Mesenchymal stem cell (in vitro differentiated cells and primary cell): ENCODE measurements around the gene ARL15.

Experiments used
- DNase-seq: peaks from one replicate; pipeline ENCODE4 v3.0.0-alpha.2; 2013
- H2AFZ ChIP-seq: one replicate; pipeline ENCODE4 v1.6.1; 2013; ENCODE audit warnings: low read depth, mild to moderate bottlenecking, control low read depth, inconsistent platforms, low read length, moderate library complexity
- H2AK5ac ChIP-seq: 2 replicates; pipeline ENCODE4 v1.6.1; 2013; ENCODE audit warnings: low read length, moderate library complexity, mild to moderate bottlenecking, inconsistent platforms; ENCODE audit not compliant: severe bottlenecking
- H2BK120ac ChIP-seq: one replicate; pipeline ENCODE4 v1.6.1; 2013; ENCODE audit warnings: low read depth, mild to moderate bottlenecking, inconsistent platforms, low read length, moderate library complexity
- H2BK12ac ChIP-seq, 2 experiments: one replicate each; pipeline ENCODE4 v1.6.1; 2013; ENCODE audit warnings: inconsistent platforms in 2 of 2, low read length in 2 of 2, mild to moderate bottlenecking in 2 of 2, moderate library complexity in 2 of 2, control low read depth in 1 of 2
- H2BK15ac ChIP-seq: one replicate; pipeline ENCODE4 v1.6.1; 2013; ENCODE audit warnings: mild to moderate bottlenecking, low read depth, inconsistent platforms; ENCODE audit not compliant: poor library complexity, severe bottlenecking
- H2BK5ac ChIP-seq: 2 replicates; pipeline ENCODE4 v1.6.1; 2013; ENCODE audit warnings: low read depth, mild to moderate bottlenecking, low read length, control low read depth, inconsistent platforms; ENCODE audit not compliant: poor library complexity, severe bottlenecking
- H3K14ac ChIP-seq, 2 experiments: one replicate each; pipeline ENCODE4 v1.6.1; 2013; ENCODE audit warnings: inconsistent platforms in 2 of 2, low read length in 2 of 2, control low read depth in 1 of 2, mild to moderate bottlenecking in 1 of 2, moderate library complexity in 1 of 2
- H3K18ac ChIP-seq, 2 experiments: one replicate each; pipeline ENCODE4 v1.6.1; 2013; ENCODE audit warnings: inconsistent platforms in 2 of 2, low read length in 2 of 2, control low read depth in 1 of 2, low read depth in 1 of 2, mild to moderate bottlenecking in 1 of 2
- H3K23ac ChIP-seq, 2 experiments: one replicate each; pipeline ENCODE4 v1.6.1; 2013; ENCODE audit warnings: inconsistent platforms in 2 of 2, low read length in 2 of 2, mild to moderate bottlenecking in 2 of 2, moderate library complexity in 2 of 2, control low read depth in 1 of 2
- H3K27ac ChIP-seq: 2 replicates; pipeline ENCODE4 v1.5.1; 2013; ENCODE audit warnings: mild to moderate bottlenecking, moderate library complexity, low read length, control low read depth, inconsistent platforms; ENCODE audit not compliant: poor library complexity, severe bottlenecking
- H3K27me3 ChIP-seq, 2 experiments: 2 replicates each; pipeline versions ENCODE4 v1.6.1 to v1.7.0; 2013; ENCODE audit warnings: low read length in 2 of 2, mild to moderate bottlenecking in 2 of 2, moderate library complexity in 2 of 2, control low read depth in 1 of 2, inconsistent platforms in 1 of 2; ENCODE audit not compliant: control insufficient read depth in 1 of 2, insufficient read depth in 1 of 2
- H3K36me3 ChIP-seq, 2 experiments: 2 replicates each; pipeline versions ENCODE4 v1.6.1 to v1.7.0; 2013; ENCODE audit warnings: low read length in 2 of 2, control low read depth in 1 of 2, inconsistent platforms in 1 of 2, low read depth in 1 of 2, mild to moderate bottlenecking in 1 of 2; ENCODE audit not compliant: insufficient read depth in 2 of 2, control insufficient read depth in 1 of 2
- H3K4ac ChIP-seq, 2 experiments: one replicate each; pipeline ENCODE4 v1.6.1; 2013; ENCODE audit warnings: inconsistent platforms in 2 of 2, low read length in 2 of 2, mild to moderate bottlenecking in 2 of 2, moderate library complexity in 2 of 2, control low read depth in 1 of 2, low read depth in 1 of 2
- H3K4me1 ChIP-seq: 2 replicates; pipeline ENCODE4 v1.6.1; 2013; ENCODE audit warnings: low read depth, low read length, control low read depth; ENCODE audit not compliant: control insufficient read depth, insufficient read depth
- H3K4me2 ChIP-seq: 2 replicates; pipeline ENCODE4 v1.6.1; 2013; ENCODE audit warnings: low read length, mild to moderate bottlenecking, inconsistent platforms; ENCODE audit not compliant: poor library complexity, severe bottlenecking
- H3K4me3 ChIP-seq, 2 experiments: 2 replicates each; pipeline versions ENCODE4 v1.5.1 to v1.7.0; 2013; ENCODE audit warnings: low read length in 2 of 2, mild to moderate bottlenecking in 2 of 2, control low read depth in 1 of 2, low read depth in 1 of 2; ENCODE audit not compliant: insufficient read depth in 1 of 2
- H3K79me1 ChIP-seq: replicated peaks from 2 replicates; pipeline ENCODE4 v1.6.1; 2013; ENCODE audit warnings: mild to moderate bottlenecking, control low read depth, low read length, inconsistent platforms; ENCODE audit not compliant: poor library complexity, severe bottlenecking
- H3K9ac ChIP-seq: 2 replicates; pipeline ENCODE4 v1.7.0; 2013; ENCODE audit warnings: mild to moderate bottlenecking, low read length, moderate library complexity
- H3K9me3 ChIP-seq: 2 replicates; pipeline ENCODE4 v1.7.0; 2013; ENCODE audit warnings: mild to moderate bottlenecking, low read length; ENCODE audit not compliant: control insufficient read depth
- H4K8ac ChIP-seq: one replicate; pipeline ENCODE4 v1.6.1; 2013; ENCODE audit warnings: inconsistent platforms, mild to moderate bottlenecking, low read length, moderate library complexity
- H4K91ac ChIP-seq: one replicate; pipeline ENCODE4 v1.6.1; 2013; ENCODE audit warnings: mild to moderate bottlenecking, low read length, inconsistent platforms
- WGBS: methylation state at CpG from one replicate; pipeline ENCODE4 v1.1.7; 2013; ENCODE audit warnings: mixed read lengths; 5-methylcytosine and 5-hydroxymethylcytosine counted together

ARL15 gene

DNA sequence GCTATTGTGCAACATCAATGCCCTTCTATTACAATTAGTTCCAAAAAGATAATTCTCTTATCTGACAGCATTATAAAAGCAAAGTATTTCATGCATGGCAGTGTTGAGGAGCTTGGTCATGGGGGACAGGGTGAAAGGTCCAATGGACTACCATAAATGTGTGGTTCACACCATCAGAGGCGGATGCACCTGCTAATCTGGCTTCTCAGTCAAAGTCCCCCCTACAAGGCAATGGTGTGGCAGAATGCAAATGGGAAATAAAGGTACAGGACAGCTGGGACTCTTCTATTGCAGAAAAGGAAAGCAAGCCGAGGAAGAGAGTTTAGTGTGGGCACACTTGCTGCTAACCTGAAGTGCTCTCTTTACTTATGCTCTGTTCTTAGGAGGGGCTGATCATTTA is 380.8 kb downstream of the ARL15 start:
- Histone ChIP-seq H2BK120ac (no peak overlapping the region), H3K4ac (no peak overlapping the region), H3K27me3 (no peaks in the 10 kb centered on the region), H3K23ac (no peak overlapping the region), H4K91ac (no peak overlapping the region), H2BK15ac (no peak overlapping the region), H3K4me2 (no peak overlapping the region), H3K36me3 (no peaks in the 10 kb centered on the region), H3K4me1 (no peaks in the 10 kb centered on the region), H3K4me3 (no peak overlapping the region), H3K27ac (no peak overlapping the region), H3K9ac (no peak overlapping the region), H2BK5ac (no peak overlapping the region), H2AK5ac (no peak overlapping the region), H3K14ac (no peak overlapping the region), H3K79me1 (no peaks in the 10 kb centered on the region), H4K8ac (no peak overlapping the region), H3K18ac (no peak overlapping the region), H3K9me3 (no peaks in the 10 kb centered on the region), H2BK12ac (no peak overlapping the region), H2AFZ (no peak overlapping the region)
- 100% methylated on average over 2 of the region's 2 CpGs for WGBS
- no peak for DNase-seq

GRCh38 chr5:53929152-53929551 is 381.2 kb downstream of the ARL15 start:
- Histone ChIP-seq H3K4ac (no peak overlapping the region), H3K27me3 (no peaks in the 10 kb centered on the region), H3K4me2 (no peak overlapping the region), H2BK15ac (no peak overlapping the region), H3K4me3 (no peak overlapping the region), H3K9me3 (no peaks in the 10 kb centered on the region), H3K9ac (no peak overlapping the region), H2AFZ (no peak overlapping the region), H4K91ac (no peak overlapping the region), H2BK12ac (no peak overlapping the region), H3K14ac (no peak overlapping the region), H3K4me1 (no peaks in the 10 kb centered on the region), H3K79me1 (no peaks in the 10 kb centered on the region), H4K8ac (no peak overlapping the region), H3K23ac (no peak overlapping the region), H2BK5ac (no peak overlapping the region), H2BK120ac (no peak overlapping the region), H3K18ac (no peak overlapping the region), H3K36me3 (no peaks in the 10 kb centered on the region), H2AK5ac (no peak overlapping the region), H3K27ac (no peak overlapping the region)
- WGBS: 90% methylated on average over 2 of the region's 4 CpGs
- DNase-seq: no peak

DNA sequence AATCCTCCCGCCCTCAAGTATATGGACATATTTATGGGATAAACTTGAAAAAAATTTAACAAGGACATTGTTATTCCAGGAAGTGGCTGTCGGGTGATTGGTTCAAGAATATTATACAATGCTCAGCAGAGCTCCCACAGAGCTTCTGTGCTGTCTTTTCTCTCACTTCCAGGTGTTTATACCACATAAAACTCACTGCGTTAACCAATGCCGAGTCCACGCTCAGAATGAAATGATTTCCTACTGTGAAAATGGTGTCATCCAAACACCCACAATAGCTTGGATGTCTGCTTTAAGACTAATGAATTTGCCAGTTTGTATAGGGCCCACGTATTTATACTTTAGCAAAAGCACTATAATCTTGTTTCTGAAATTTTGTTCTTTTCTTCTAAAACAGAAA is 381.7 kb downstream of the ARL15 start:
- H2AK5ac ChIP-seq: no peak overlapping the region
- H4K91ac ChIP-seq: no peak overlapping the region
- H2BK5ac ChIP-seq: no peak overlapping the region
- H3K36me3 ChIP-seq: no peaks in the 10 kb centered on the region
- no peak for DNase-seq
- no peak overlapping the region for H3K23ac ChIP-seq
- no peak overlapping the region for H3K18ac ChIP-seq
- no peaks in the 10 kb centered on the region for H3K9me3 ChIP-seq
- no peak overlapping the region for H2BK15ac ChIP-seq
- H3K14ac ChIP-seq: no peak overlapping the region
- no peak overlapping the region for H2BK12ac ChIP-seq
- no peak overlapping the region for H3K4me3 ChIP-seq
- no peaks in the 10 kb centered on the region for H3K27me3 ChIP-seq
- H3K27ac ChIP-seq: no peak overlapping the region
- WGBS: 95% methylated on average over 4 of the region's 6 CpGs
- H2AFZ ChIP-seq: no peak overlapping the region
- H2BK120ac ChIP-seq: no peak overlapping the region
- no peak overlapping the region for H3K4me2 ChIP-seq
- no peak overlapping the region for H4K8ac ChIP-seq
- H3K4me1 ChIP-seq: no peaks in the 10 kb centered on the region
- H3K4ac ChIP-seq: no peak overlapping the region
- H3K79me1 ChIP-seq: no peaks in the 10 kb centered on the region
- no peak overlapping the region for H3K9ac ChIP-seq

GRCh38 chr5:53927668-53928247 is 382.6 kb downstream of the ARL15 start:
- no peak overlapping the region for H2BK120ac ChIP-seq
- DNase-seq: no peak
- no peak overlapping the region for H4K91ac ChIP-seq
- H2BK5ac ChIP-seq: no peak overlapping the region
- H3K14ac ChIP-seq: no peak overlapping the region
- H3K36me3 ChIP-seq: no peaks in the 10 kb centered on the region
- H2BK12ac ChIP-seq: no peak overlapping the region
- H3K9me3 ChIP-seq: no peaks in the 10 kb centered on the region
- H3K27me3 ChIP-seq: no peaks in the 10 kb centered on the region
- H2AFZ ChIP-seq: no peak overlapping the region
- H3K4me2 ChIP-seq: no peak overlapping the region
- no peak overlapping the region for H4K8ac ChIP-seq
- H2BK15ac ChIP-seq: no peak overlapping the region
- no peaks in the 10 kb centered on the region for H3K4me1 ChIP-seq
- no peak overlapping the region for H3K9ac ChIP-seq
- WGBS: 95% methylated on average over 4 of the region's 6 CpGs
- H3K27ac ChIP-seq: no peak overlapping the region
- H3K79me1 ChIP-seq: no peaks in the 10 kb centered on the region
- no peak overlapping the region for H2AK5ac ChIP-seq
- H3K4ac ChIP-seq: no peak overlapping the region
- H3K18ac ChIP-seq: no peak overlapping the region
- H3K23ac ChIP-seq: no peak overlapping the region
- H3K4me3 ChIP-seq: no peak overlapping the region
